PC-3 (cell line): ENCODE results near the gene RAD51AP1. TPM values are rescaled to one million over a fixed set of nuclear protein-coding genes. Genes with fewer than 3 reads are reported as not detected.
"Not testable (repeated sequence)": the region's sequence is repeated elsewhere in the genome, so short reads cannot be mapped to it uniquely, and the experiment has no call there.

ENCODE experiments used
- ATAC-seq: fragments of 200-7000 bp; cut with Tn5 transposase; 2 replicates; pipeline ENCODE4 v1.9.1; 2020; ENCODE audit warnings: mild to moderate bottlenecking, moderate library complexity
- BruUV-seq: library from RNA; stranded (reverse); fragments of 400-500 nt; replicated peaks from 2 replicates; lab custom pipeline; 2021; lab: Mats Ljungman, UMichigan
- CTCF ChIA-PET: fragments of 300-600 bp; sonication (Branson Sonifier 250); formaldehyde crosslinking; loops from one replicate; lab custom pipeline; 2022; ENCODE audit warnings: antibody characterized with exemption; lab: Charles Lee
- POLR2A ChIA-PET: fragments of 300-600 bp; sonication (Branson Sonifier 250); formaldehyde crosslinking; loops from one replicate; lab custom pipeline; 2022; ENCODE audit warnings: antibody characterized with exemption; ENCODE audit not compliant: unreplicated experiment; lab: Charles Lee
- DNase-seq: peaks from one replicate; pipeline ENCODE4 v3.0.0-alpha.2; 2015
- H2AFZ ChIP-seq: fragments of 300-600 bp; sonication (generic); 2 replicates; pipeline ENCODE4 v1.6.0; 2016; ENCODE audit warnings: antibody characterized with exemption, low read length
- H3F3A ChIP-seq: fragments of 300-600 bp; sonication (generic); one replicate; pipeline ENCODE4 v1.6.0; 2017; ENCODE audit warnings: antibody characterized with exemption, low read length, control low read depth, mild to moderate bottlenecking; ENCODE audit not compliant: unreplicated experiment
- H3K27ac ChIP-seq: fragments of 300-600 bp; sonication (generic); 2 replicates; pipeline ENCODE4 v1.5.1; 2016; ENCODE audit warnings: mild to moderate bottlenecking, low read length
- H3K27me3 ChIP-seq: fragments of 300-600 bp; sonication (generic); 2 replicates; pipeline ENCODE4 v1.6.1; 2016; ENCODE audit warnings: low read length, mixed read lengths
- H3K36me3 ChIP-seq: fragments of 300-600 bp; sonication (generic); 2 replicates; pipeline ENCODE4 v1.6.1; 2016; ENCODE audit warnings: low read depth, mixed run types, low read length, mixed read lengths
- H3K4me1 ChIP-seq: fragments of 300-600 bp; sonication (generic); 2 replicates; pipeline ENCODE4 v1.5.1; 2016; ENCODE audit warnings: low read length; ENCODE audit not compliant: insufficient read depth
- H3K4me2 ChIP-seq: fragments of 300-600 bp; sonication (generic); 2 replicates; pipeline ENCODE4 v1.6.0; 2016; ENCODE audit warnings: low read length
- H3K4me3 ChIP-seq: fragments of 300-600 bp; sonication (generic); 2 replicates; pipeline ENCODE4 v1.5.1; 2016; ENCODE audit warnings: mild to moderate bottlenecking, low read length, mixed read lengths
- H3K79me2 ChIP-seq: fragments of 300-600 bp; sonication (generic); 2 replicates; pipeline ENCODE4 v1.6.1; 2017; ENCODE audit warnings: low read length, mixed read lengths
- H3K9ac ChIP-seq: fragments of 300-600 bp; sonication (generic); 2 replicates; pipeline ENCODE4 v1.6.0; 2016; ENCODE audit warnings: mild to moderate bottlenecking, low read length
- H3K9me2 ChIP-seq: fragments of 300-600 bp; sonication (generic); replicated peaks from 2 replicates; pipeline ENCODE4 v1.6.1; 2016; ENCODE audit warnings: mixed run types, low read length, mixed read lengths
- H3K9me3 ChIP-seq: fragments of 300-600 bp; sonication (generic); 2 replicates; pipeline ENCODE4 v1.6.1; 2016; ENCODE audit warnings: low read length, mixed read lengths
- H4K20me1 ChIP-seq: fragments of 300-600 bp; sonication (generic); 2 replicates; pipeline ENCODE4 v1.6.1; 2016; ENCODE audit warnings: low read length, mixed read lengths
- CTCF ChIP-seq: fragments of 300-600 bp; sonication (generic); conservative IDR thresholded peaks from 2 replicates; pipeline ENCODE4 v1.5.1; 2017; ENCODE audit warnings: antibody characterized with exemption, low read depth, mild to moderate bottlenecking, low read length
- EZH2 ChIP-seq: fragments of 300-600 bp; sonication (generic); IDR thresholded peaks from one replicate; pipeline ENCODE4 v1.6.1; 2017; ENCODE audit warnings: antibody characterized with exemption, mild to moderate bottlenecking, low read length; ENCODE audit not compliant: unreplicated experiment
- EZH2phosphoT487 ChIP-seq: fragments of 300-600 bp; sonication (generic); IDR thresholded peaks from 2 replicates; pipeline ENCODE4 v1.6.1; 2018; ENCODE audit warnings: mild to moderate bottlenecking, antibody characterized with exemption, low read length, borderline replicate concordance
- intact Hi-C: fragments of 100-400 bp; cut with micrococcal nuclease; formaldehyde crosslinking; loops from 2 replicates; pipeline ENCODE4 v1.9.0; 2023
- total RNA-seq: library from RNA; depleted of rRNA; stranded (reverse); fragments of >200 nt; gene quantifications from 2 replicates; pipeline ENCODE4 v1.2.3, GENCODE V29; 2014

The RAD51AP1 gene
- total RNA-seq, 1 experiment from 2014 or later = 24.7 TPM

- H3K79me2 ChIP-seq, H3F3A ChIP-seq, H3K4me1 ChIP-seq, H3K27ac ChIP-seq, intact Hi-C loops, CTCF ChIA-PET, DNase-seq, H3K4me2 ChIP-seq, H3K36me3 ChIP-seq, H3K9me2 ChIP-seq, H3K4me3 ChIP-seq, POLR2A ChIA-PET, ATAC-seq, H3K9ac ChIP-seq, H3K27me3 ChIP-seq, H2AFZ ChIP-seq, H3K9me3 ChIP-seq, BruUV-seq, H4K20me1 ChIP-seq: not testable (repeated sequence)
These were observed 29.4 kb upstream of the RAD51AP1 start for GRCh38 chr12:4509269-4509668.

GRCh38 chr12:4518106-4518728 is 20.5 kb upstream of the RAD51AP1 start:
- TF ChIP-seq CTCF (no peak), EZH2phosphoT487 (no peak), EZH2 (no peak)
- Histone ChIP-seq H3F3A (no peaks in the 10 kb centered on the region), H3K9me3 (no peaks in the 10 kb centered on the region), H3K9ac (no peak overlapping the region), H2AFZ (no peak overlapping the region), H3K4me1 (peaks cover 5% of the 10 kb centered on the region), H3K79me2 (no peaks in the 10 kb centered on the region), H3K4me3 (no peak overlapping the region), H4K20me1 (no peaks in the 10 kb centered on the region), H3K9me2 (no peaks in the 10 kb centered on the region), H3K36me3 (no peaks in the 10 kb centered on the region; the same call in 1 of the 2 replicates), H3K27ac (no peak overlapping the region), H3K4me2 (no peak overlapping the region), H3K27me3 (no peaks in the 10 kb centered on the region)
- BruUV-seq = no TSS peak
- intact Hi-C loops = no loop called here
- POLR2A ChIA-PET = no interaction called here
- CTCF ChIA-PET = no interaction called here
- peak; percentile 60 for ATAC-seq
- DNase-seq = peak; percentile 53

GRCh38 chr12:4523443-4523842 is 15.2 kb upstream of the RAD51AP1 start:
- CTCF ChIA-PET = interaction anchor here (0.6 kb wide), 1 partner anchor 110 kb away, joined by 3 read pairs; no protein-coding TSS in a partner anchor

More at GRCh38 chr12:4523443-4523842, 15.2 kb upstream of the RAD51AP1 start:
- ATAC-seq, H2AFZ ChIP-seq, H4K20me1 ChIP-seq, H3K9me3 ChIP-seq, H3F3A ChIP-seq, H3K9ac ChIP-seq, H3K4me2 ChIP-seq, intact Hi-C loops, H3K9me2 ChIP-seq, BruUV-seq, H3K4me3 ChIP-seq, H3K36me3 ChIP-seq, H3K27me3 ChIP-seq, H3K27ac ChIP-seq, H3K79me2 ChIP-seq, H3K4me1 ChIP-seq, DNase-seq, POLR2A ChIA-PET: not testable (repeated sequence)
